ENCODE data around the gene OPA1. TPM values are rescaled to one million over a fixed set of nuclear protein-coding genes. Genes with fewer than 3 reads are reported as not detected.
"Not testable (repeated sequence)": the region's sequence is repeated elsewhere in the genome, so short reads cannot be mapped to it uniquely, and the experiment has no call there.

The OPA1 gene
- total RNA-seq, 1 experiment from 2014 or later: 31.4 TPM

DNA sequence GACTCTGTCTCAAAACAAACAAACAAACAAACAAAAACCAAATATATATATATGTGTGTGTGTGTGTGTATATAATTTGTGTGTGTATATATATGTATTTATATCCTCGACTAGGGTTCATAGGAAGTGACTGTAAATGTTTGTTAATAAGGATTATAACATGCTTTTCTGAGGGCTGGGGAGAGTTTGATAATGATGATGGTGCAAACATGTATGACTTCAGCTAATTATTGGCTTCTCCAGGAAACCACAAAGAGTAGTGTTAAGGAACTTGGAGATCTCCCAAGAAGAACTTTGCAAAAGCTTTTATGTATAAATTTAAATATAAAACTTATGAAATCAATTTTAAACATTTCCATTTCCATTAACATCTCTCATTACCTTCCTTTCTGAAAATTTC is 3.9 kb upstream of the OPA1 start:
- DNase-seq (ENCODE audit: low spot score): no peak

DNA sequence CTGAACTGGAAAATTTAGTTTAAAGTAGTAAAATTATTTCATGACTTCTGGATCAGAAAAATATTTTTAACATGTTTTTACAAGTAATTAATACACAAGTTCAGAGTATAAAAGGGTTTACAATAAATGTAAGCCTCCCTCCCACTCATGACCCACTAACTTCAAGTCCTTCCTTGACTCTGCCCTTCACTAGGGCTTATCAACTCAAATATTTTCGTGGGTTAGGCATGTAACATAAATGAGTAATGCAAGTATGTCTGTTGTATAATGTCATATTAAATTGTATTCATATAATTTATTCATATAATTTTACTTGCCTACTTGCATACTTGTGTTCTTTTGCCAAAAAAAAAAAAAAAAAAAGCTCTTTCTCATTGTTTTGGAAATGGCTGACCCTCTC is 3.4 kb upstream of the OPA1 start:
- DNase-seq (ENCODE audit: low spot score): no peak

DNA sequence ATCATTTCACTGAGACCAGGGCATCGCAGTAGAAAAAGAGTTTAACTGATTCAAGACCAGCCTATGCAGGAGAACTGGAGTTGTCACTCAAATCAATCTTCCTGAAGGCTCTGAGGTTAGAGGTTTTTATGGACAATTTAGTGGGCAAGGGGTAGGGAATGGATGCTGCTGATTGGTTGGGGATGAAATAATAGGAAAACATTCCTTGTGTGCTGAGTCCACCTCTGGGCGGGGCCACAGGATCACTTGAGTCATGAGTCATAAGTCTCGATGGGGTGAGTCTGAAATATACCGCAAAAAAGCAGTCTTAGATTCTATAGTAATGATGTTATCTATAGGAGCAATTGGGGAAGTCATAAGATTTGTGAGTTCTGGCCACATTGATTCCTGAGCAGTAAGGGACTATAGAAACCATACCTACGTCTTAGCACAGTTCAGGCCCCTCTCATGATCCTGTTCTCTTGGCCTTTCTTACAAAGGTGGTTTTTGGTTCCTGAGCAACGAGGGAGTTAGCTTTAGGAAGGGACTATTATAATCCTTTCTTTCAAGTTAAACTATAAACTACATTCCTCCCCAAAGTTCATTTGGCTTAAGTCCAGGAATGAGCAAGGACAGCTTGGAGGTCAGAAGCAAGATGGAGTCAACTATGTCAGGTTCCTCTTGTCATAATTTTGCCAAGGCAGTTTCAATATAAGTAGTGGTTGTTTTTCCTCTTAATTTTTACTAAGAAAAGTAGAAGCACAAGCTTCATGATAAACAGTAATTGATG is 2.7 kb upstream of the OPA1 start:
- peak; percentile 83 for DNase-seq (ENCODE audit: low spot score)

- no peak for DNase-seq (ENCODE audit: low spot score)
These were observed 641 bp downstream of the OPA1 start for GRCh38 chr3:193593668-193594030.

DNA sequence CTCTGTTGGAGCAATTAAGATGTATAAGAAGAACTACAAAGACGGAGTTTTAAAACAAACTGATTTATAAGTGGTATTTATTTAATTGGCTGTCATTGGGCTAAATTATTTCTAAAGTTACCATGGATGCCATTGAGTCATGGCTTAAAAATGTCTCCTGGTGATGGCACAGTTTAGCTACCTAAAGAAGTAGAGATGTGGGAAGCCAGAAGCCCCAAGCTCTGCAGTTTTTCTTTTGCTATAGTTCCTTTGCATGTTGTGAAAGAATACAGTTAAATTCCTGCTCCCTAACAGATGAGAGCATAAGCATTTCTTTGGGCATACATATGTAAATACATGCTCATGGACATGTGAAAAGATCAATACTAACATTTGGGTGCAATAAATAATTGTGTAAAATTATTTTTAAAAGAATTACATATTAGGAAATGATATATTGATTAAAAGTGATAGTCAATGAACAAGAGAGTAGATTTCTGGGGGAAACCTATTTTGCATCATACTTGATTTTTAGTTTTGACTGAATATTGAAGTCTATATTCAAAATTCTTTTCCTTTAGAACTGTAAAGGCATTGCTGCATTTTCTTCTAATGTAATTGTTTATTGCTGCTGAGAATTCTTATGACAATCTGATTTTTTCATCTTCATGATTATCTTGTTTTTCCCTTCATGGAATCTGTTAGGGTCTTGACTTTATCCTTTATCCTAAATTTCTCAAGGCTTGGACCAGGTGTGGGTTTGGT is 2.1 kb downstream of the OPA1 start:
- no peak for DNase-seq (ENCODE audit: low spot score)

DNA sequence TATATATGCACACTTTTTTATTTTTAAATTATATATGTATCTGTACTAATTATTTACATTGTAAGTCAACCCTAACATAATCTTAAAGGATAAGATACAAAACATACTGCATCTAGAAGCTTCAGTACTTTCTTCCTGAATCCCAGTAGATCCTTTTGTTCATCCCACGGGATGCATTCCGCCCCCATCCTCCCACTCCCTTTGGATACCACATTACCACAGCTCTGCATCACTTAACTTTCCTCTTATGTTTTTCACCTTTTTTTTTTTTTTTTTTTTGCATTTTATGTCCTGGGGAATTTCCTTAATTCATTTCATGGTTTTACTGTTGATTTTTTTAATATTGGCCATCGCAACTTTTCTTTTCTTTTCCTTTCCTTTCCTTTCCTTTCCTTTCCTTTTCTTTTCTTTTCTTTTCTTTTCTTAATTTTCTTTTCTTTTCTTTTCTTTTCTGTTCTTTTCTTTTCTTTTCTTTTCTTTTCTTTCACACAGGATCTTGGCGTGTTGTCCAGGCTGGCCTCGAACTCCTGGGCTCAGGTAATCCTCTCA is 3.0 kb downstream of the OPA1 start:
- DNase-seq (ENCODE audit: low spot score): no peak

DNA sequence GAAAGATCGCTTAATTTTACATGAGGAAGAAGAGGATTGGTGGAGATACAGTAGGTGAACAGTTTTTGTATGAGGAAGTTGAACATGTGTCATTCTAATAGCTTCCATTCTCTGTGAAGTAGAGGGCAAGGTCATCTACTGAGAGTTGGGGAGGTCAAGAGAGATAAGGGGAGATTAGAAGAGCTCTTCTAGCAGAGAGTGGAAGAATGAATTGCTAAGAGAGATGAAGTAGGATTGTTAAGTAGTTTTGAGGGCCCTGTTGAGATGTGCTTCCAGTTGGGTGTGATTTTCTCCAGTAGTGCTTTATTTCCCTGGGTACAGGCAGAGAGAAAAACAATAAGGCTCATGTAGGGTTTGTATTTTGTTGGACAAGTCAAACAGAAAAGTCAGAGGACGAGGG is 5.2 kb downstream of the OPA1 start:
- no peak for DNase-seq (ENCODE audit: low spot score)

DNA sequence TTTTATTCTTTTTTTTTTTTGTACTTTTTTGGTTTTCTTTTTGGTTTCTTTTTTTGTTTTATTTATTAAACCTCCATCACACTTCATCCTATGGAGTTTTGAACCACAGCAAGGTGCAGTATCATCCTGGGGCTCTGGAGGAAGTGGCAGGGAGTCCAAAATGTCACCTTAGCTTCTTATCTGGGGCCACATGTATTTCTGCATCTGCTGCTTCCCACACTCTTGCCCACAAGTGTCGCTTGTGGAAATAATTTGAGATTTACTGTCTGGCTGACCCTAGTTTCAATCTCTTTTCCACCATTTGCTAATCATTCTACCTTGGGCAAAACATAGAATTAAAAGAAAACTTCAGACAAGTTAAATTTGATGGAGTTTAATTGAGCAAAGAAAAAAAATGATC is 6.4 kb downstream of the OPA1 start:
- no peak for DNase-seq (ENCODE audit: low spot score)

DNA sequence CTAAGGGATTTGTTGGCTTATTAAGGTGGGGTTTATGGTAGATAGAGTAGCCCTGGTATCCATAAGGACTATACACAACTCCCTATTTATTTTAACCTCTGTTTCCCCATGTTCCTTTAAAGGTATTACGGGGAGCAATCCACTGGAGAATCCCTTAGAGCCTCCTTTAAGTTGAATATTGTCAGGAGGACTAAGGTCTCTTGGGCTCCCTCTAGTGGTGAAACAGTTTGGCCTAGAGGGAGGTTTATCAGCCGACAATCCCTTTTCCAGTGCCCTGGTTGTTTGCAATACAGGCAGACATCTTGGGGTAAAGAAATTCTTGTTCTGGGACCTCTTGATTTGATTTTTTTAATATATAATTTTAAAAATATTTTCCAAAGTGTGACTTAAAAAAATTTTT is 12.9 kb downstream of the OPA1 start:
- peak; percentile 91 for DNase-seq (ENCODE audit: low spot score)

GRCh38 chr3:193606892-193607291 is 13.9 kb downstream of the OPA1 start:
- not testable (repeated sequence) for DNase-seq (ENCODE audit: low spot score)

- not testable (repeated sequence) for DNase-seq (ENCODE audit: low spot score)
These were observed 17.5 kb downstream of the OPA1 start for GRCh38 chr3:193610516-193610915.

DNA sequence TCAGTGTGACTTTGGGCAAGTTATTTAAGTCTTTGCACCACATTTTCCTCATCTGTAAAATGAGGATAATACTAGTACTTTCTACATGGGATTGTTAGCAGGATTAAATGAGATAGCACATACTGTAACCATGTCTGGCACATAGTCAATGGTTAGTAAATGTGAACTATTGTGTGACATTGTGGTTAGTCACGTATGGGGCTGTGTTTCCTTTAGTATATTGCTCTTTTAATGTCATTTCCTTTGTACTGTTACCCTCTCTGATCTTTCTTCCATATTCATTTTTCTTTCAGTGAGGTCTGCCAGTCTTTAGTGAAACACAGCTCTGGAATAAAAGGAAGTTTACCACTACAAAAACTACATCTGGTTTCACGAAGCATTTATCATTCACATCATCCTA is 21.4 kb downstream of the OPA1 start:
- DNase-seq (ENCODE audit: low spot score): no peak

- no peak for DNase-seq (ENCODE audit: low spot score)
These were observed 24.6 kb downstream of the OPA1 start for GRCh38 chr3:193617628-193618027.

DNA sequence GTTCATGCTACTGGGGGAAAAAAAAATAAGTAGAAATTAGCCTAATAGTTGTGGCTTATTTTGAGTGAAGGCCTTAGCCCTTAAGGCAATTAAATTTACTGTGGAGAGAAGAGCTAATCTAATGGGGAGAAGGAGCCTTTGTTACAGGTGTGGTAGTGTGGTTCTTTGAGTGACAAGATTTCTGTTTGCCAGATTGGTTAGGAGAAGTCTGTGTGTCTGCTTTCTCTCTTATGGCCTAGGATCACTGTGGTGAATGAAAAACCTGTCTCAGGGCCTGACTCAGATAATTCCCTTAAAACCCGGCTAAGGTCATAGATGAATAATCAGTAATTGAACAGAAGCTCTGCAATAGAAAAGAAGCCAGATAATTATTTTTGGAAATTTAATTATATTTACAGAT is 27.0 kb downstream of the OPA1 start:
- DNase-seq (ENCODE audit: low spot score): no peak

DNA sequence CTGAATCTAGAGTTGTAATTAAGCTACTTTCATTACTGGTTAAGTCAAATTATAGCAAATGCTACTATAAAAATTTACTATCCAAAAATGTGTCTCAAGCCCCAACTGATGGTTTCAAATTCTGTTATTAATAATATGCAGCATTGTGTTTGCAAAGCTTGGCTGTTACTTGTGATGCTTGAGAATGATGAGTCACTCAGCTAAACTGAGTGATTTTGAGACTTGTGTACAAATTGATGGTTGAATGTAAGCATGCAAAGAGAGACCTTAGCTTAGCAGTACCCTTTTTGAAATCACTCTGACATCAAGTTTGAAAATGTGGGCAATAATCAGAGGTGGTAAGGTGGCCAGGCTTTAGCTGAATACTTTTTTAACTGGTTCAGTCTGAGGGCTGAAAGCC is 27.6 kb downstream of the OPA1 start:
- no peak for DNase-seq (ENCODE audit: low spot score)

DNA sequence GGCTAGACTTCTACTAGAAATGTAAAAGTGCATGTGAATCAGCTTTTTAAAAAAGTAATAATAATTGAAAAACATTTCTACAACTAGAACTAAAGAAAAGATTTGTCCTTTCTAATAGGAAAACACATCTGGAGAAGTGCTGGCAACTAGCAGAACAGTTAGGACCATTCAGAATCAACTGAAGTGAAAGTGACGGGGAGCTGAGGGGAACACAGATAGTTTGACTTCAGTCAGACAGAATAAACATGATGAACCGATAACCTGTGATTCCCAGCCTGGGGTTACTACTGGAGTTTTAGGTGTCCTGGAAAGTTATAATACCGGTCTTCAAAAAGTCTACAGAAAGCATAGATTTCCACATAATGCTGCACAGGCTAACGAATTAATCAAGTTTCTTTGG is 28.1 kb downstream of the OPA1 start:
- DNase-seq (ENCODE audit: low spot score): no peak

DNA sequence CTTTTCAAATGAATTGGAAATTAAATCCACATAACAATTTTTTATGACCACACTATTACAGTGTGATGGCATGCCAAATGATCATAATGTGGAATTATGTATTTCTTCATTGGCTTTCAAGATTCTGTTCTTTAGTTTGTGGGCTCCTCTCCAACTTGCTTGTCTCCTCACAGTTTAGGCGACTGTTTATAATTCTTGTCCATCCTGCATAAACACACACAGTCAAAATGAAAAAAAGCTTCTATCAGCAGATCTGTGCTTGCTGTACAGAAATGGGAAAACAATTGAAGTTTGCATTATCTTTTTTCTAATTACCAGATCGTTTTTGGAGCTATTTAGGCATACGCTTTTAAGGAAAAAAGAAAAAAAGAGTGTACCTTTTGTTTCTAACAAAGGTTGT is 37.0 kb downstream of the OPA1 start:
- DNase-seq (ENCODE audit: low spot score): no peak

GRCh38 chr3:193637831-193638230 is 44.8 kb downstream of the OPA1 start:
- no peak for DNase-seq (ENCODE audit: low spot score)

- DNase-seq (ENCODE audit: low spot score): no peak
These were observed 45.8 kb downstream of the OPA1 start for GRCh38 chr3:193638833-193639232.

GRCh38 chr3:193640165-193640715 is 47.2 kb downstream of the OPA1 start:
- DNase-seq (ENCODE audit: low spot score): no peak

DNA sequence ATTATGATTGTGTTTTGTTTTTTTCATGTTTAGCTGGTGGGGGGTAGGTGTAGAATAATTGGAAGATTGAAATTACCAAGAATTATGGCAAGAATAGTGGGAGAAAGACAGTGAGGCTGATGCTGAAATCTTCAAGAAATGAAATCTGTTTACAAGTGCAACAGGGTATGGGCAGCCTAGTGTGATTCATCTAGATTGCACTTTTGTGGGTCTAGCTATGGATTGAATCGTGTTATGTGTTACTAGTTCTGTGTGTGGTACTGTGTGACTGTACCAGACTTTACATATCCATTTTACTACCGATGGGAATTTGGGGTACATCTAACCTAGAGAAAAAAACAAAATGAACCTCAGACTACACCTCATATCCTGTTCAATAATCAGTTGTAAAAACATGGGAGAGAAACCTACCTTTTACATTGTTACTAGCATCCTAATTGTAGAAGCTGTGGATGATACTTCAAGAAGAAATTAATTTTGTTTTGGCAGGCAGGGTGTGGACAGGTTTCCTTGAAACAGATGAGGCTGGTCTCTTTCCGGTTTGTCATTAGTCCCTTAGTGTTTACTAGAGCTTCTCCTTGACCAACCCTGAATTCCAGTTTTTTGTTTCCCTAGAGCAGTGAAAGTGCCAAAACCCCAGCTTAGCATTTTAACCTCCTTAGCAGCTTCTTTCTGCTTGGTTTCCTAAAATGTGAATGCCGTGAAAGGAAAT is 47.9 kb downstream of the OPA1 start:
- DNase-seq (ENCODE audit: low spot score): no peak

GRCh38 chr3:193641440-193641775 is 48.4 kb downstream of the OPA1 start:
- DNase-seq (ENCODE audit: low spot score): no peak

Data from HT-29 (cell line).